HG02610 (cell line): ENCODE data around the gene C2CD2L.
"Not testable (repeated sequence)": the region's sequence is repeated elsewhere in the genome, so short reads cannot be mapped to it uniquely, and the experiment has no call there.

Source experiments
- ATAC-seq: cut with Tn5 transposase; IDR thresholded peaks from one replicate; pipeline ENCODE4 v1.9.1; 2021; ENCODE audit warnings: mild to moderate bottlenecking, moderate library complexity; ENCODE audit not compliant: unreplicated experiment

Gene C2CD2L

DNA sequence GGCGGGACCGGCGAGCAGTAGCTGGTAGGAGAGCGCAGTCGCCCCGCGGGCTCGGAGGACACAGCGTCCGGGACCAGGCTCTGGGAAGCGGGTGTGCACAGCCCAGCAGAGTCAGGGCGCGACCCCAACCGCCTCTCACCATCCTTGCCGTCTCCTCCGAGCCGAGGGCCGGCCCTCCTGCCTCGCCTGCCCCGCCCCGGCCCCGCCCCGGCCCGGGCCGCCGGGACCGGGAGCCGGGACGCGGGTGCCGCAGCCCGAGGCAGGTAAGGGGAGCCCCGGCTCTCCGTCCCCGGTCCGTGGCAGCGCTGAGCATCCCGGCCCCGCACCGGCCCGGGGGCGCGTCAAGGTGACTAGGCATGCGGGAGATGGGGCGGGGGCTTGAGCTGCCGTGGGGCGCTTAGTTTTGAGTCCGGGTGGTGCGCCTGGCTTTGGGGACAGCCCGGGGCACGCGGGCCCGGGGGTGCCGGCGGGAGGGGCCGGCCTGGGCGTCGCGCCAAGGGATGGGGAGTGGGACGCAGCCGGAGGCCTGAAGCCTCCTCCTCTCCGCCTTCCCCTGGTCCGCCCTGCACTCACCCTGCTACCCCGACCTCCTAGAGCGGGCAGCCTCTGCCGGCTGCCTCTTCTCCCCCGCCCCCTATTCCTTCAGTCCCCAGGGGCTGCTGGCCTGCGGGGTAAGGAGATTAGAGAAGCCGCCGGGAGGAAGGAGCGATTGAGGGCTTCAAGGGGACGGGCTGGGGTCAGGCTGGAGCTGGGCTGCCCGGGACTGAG lies 42.1 kb downstream of the C2CD2L start, which contains the start of gene ABCG4:
TSS of gene ABCG4 (plus strand) at position 35 of the 768 bp plus-strand sequence. CDS start 914 bp downstream, outside the sequence.
- no peak for ATAC-seq

DNA sequence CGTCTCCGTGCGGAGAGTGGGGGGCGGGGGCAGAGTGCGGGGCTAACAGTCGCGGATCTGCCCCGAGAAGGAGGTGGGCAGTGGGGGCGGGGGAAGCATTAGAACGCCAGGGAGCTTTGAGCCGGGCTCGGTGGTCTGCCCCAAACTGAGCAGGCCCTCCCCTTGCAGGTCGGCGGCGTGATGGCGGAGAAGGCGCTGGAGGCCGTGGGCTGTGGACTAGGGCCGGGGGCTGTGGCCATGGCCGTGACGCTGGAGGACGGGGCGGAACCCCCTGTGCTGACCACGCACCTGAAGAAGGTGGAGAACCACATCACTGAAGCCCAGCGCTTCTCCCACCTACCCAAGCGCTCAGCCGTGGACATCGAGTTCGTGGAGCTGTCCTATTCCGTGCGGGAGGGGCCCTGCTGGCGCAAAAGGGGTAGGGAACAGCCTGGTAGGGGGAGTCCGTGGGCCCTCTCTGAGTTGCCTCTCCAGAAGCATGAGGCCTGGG lies 42.7 kb downstream of the C2CD2L start:
- no peak for ATAC-seq

DNA sequence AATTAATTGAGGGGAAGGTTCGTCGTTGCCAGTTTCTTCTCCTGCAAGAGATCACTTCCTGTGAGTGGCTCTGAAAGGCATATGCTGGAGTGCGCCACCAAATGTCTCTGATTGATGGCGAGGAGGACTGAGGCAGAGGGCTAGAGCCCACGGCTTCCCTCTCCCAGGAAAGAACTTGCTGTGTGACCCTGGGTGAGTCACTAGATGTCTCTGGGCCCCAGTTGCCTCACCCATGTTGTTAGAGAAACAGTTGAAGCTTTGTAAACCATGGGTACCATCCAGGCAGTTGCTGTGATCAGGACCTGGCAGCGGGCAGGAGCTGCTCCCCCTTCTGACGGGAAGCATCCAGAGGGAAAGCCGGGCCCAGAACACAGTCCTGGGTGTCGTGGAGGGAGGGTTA lies 44.9 kb downstream of the C2CD2L start:
- no peak for ATAC-seq

DNA sequence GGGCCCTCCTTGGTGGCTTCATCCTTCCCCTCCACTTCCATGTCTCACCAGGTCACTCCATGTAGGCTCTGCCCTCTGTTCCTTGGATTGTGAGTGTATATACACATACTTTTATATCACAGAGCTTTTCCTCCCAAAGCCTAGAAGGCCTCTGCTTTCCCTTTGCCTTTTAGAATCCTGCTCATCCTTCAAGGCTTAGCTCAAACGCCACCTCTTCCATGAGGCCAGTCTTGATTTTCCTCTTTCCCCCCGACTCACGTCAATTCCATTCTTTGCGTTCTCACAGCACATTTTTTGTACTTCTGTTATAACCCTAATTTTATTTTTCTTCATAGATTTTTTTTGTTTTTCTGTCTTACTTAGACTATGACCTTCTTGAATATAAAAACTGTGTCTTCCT lies 45.5 kb downstream of the C2CD2L start:
- no peak for ATAC-seq

DNA sequence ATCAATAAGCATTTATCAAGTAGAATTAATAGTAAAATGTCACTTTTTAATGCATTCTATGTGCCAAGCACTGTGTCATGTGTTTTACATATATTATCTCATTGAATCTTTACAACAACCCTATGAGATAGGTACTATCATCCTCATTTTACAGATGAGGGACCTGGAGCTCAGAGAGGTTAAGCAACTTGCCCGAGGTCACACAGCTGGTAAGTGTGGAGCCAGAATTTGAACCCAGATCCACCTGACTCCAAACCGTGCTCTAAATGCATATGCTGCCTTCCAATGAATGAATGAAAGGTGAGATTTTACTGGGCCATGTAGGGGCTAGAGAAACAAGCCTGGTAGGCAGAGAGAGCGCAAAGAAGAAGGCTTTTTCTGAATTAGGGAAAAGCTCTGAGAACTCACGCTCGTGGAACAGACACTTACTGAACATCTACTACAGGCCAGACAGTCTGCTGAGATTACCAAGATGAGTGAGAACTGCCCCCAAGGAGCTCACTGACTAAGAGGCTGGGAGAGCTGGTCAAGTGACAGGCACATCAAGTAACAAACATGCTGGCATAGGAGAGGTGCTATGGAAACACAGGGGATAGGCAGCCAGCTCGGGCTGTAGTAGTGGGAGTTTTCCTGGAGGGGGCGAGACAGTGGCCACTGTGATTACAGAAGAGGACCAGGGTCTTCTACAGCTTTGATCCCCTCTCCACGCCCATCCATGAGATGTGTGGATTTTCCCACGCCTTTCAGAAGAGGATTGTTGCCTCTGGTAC lies 46.1 kb downstream of the C2CD2L start:
- no peak for ATAC-seq

DNA sequence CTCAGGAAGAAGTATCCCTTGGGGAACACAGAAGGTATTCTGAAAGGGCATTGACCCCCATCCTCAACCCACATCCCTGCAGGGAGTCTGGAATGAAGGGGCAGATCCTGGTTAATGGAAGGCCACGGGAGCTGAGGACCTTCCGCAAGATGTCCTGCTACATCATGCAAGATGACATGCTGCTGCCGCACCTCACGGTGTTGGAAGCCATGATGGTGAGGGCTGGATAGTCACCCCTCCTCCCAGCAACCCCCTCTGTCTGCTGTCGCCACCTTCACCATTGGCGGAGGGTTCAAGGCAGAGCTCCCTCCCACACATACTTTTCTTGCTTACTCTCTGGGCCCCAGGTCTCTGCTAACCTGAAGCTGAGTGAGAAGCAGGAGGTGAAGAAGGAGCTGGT lies 47.0 kb downstream of the C2CD2L start:
- ATAC-seq, result no peak

DNA sequence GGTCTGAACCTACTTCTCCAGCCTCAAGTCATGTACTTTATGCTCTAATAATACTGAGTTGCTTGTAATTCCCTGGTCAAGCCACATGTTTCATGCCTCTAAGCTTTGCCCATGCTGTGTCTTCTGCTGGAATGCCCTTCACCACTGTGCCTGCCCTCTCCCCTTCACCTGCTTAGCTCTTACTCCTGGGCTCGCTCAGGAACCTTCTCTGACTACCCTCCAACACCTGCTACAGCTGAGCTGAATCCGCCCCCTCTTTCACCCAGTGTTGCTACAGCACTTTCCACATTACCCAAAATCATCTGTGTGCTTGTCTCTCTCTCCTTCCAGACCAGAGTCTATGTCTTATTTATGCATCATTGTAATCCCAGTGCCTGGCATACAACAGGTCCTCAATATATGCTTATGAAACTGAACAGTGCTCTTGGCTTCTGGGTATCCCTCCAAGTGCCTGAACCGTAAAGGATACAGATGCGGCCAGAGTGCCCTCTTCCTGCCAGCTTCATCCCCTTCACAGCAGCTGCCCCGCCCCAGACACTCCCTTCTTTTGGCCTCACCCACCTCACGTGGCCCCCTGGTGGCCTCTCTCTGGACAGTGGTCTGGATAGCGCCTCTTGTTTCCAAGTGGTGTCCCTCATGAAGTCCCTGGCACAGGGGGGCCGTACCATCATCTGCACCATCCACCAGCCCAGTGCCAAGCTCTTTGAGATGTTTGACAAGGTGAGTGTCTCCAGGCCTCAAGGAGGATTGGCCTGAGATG lies 48.8 kb downstream of the C2CD2L start:
- ATAC-seq, result no peak

DNA sequence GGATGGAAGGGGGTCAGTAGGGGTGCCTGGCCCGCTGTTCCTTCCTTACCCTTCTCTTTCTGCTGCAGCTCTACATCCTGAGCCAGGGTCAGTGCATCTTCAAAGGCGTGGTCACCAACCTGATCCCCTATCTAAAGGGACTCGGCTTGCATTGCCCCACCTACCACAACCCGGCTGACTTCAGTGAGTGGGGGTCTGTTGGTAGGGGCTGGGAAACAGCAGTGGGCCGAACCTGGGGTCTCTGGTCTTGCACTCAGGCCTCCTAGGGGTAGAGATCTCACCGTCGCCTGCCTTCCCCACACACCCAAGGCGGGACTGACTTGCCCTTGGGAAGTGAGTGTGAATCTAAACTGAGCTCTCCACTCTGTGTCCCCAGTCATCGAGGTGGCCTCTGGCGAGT lies 49.4 kb downstream of the C2CD2L start:
- ATAC-seq, result no peak

DNA sequence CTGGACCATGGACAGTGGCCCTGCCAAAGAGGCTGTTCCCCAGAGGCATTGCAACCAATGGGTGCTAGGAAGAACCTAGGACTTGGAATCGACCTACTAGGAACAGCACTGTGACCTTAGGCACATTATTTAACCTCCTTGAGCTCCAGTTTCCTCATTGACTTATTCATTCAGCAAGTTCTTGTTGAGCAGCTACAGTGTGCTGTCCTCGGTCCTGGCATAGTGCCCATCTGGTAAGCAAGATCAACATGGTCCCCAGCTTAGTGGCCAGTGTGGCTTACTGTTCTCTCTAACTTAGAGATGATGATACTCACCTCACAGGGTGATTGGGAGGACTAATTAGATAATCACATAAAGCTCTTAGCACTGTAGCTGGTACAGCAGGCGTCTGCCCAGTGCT lies 49.9 kb downstream of the C2CD2L start:
- no peak for ATAC-seq

DNA sequence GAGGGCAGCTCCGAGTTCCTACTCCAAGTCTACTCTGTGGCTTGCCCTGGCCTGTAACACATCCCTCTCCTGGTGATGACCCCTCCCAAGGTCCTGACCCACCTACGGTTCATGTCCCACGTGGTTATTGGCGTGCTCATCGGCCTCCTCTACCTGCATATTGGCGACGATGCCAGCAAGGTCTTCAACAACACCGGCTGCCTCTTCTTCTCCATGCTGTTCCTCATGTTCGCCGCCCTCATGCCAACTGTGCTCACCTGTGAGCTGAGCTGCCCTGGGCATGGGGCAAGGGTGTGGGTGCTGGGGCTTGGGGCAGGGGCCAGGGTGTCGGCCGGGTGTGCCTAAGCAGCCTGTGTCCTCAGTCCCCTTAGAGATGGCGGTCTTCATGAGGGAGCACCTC lies 51.3 kb downstream of the C2CD2L start:
- no peak for ATAC-seq

DNA sequence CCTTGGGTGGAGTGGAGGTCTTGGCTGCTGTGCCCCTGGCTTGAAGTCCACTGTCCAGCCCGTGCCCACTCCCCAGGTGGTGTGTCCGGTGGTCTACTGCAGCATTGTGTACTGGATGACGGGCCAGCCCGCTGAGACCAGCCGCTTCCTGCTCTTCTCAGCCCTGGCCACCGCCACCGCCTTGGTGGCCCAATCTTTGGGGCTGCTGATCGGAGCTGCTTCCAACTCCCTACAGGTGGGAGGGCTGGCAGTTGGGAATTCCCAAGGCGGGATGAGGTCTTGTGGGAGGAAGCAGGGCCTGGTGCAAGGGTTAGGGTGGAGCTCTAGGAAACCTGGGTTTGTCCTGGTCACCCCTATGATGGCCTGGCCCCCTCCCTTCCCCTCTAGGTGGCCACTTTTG lies 53.0 kb downstream of the C2CD2L start:
- no peak for ATAC-seq

DNA sequence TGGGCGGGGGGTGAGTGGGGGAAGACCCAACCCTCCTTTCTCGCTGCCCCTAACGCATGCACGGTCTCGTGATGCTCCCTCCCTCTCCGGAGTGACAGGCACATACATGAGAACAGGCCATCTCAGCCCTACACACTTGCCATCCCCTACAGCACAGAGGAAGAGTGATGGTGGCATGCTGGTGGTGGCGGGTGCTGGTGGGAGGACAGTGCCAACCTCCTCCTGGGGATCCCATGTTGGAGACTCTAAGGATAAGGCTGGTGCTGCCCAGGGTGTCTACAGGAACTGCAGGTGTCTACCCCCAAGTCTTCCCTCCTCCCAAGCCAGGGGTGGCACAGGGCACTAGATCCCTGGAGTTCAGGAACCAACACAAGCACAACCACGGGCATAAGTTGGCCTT lies 54.7 kb downstream of the C2CD2L start:
- no peak for ATAC-seq

DNA sequence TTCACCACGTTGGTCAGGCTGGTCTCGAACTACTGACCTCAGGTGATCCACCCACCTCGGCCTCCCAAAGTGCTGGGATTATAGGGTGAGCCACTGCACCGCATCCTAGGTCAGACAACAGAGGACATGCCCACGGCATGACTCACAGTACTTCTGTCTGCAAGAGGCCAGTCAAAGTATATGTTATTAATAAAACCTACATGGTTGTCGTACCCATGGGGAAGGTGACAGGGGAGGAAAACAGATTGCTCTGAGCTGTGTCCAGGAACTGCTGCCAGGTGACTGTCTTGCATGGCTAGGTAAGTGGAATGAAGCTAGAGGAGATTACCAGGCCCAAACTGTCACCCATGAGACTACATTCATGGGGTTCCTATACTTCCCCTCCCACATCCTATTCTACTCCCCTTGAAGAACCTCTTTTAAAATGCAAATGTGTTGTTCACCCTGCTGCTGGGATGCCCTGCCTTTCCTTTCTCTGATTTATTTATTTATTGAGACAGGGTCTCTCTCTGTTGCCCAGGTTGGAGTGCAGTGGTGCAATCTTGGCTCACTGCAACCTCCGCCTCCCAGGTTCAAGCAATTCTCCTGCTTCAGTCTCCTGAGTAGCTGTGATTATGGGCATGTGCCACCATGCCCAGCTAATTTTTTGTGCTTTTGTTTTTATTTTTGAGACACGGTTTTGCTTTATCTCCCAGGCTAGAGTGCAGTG lies 59.4 kb downstream of the C2CD2L start:
- no peak for ATAC-seq

DNA sequence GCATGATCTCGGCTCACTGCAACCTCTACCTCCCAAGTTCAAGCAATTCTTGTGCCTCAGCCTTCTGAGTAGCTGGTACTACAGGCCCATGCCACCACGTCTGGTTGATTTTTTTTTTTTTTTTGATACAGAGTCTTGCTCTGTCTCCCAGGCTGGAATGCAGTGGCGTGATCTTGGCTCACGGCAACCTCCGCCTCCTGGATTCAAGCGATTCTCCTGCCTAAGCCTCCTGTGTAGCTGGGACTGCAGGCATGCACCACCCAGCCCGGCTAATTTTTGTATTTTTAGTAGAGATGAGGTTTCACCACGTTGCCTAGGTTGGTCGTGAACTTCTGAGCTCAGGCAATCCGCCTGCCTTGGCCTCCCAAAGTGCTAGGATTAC lies 59.9 kb downstream of the C2CD2L start:
- ATAC-seq, result not testable (repeated sequence)

DNA sequence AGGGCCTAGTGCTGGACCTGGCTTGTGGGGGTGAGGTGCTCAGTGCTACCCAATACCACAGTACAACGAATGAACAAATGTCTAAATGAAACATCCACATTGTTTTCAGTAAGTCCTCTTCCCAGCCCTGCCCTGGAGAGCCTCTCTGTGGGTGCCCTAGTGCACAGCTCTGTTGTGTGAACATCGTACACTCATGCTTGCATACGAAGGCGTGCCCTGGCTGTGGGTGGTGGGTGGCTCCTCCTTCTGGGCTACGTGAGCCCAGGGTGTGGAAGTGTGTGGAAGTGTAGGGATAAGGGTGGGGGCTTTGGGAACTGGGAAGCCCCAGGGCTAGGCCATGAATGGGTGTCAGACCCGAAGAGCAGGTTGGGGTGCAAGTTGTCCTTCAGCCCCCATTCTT lies 60.8 kb downstream of the C2CD2L start:
- no peak for ATAC-seq
